Activated CD4-positive, alpha-beta T cell treated with anti-CD3 and anti-CD28 coated beads for 1 hour (primary cell): ENCODE measurements around the gene ADAT3.

Experiments
- DNase-seq: peaks from one replicate; pipeline ENCODE4 v3.0.0-alpha.2; 2020

The ADAT3 gene

GRCh38 chr19:1943661-1944087 is 38.5 kb downstream of the ADAT3 start:
- no peak for DNase-seq

GRCh38 chr19:1944088-1944915 is 39.1 kb downstream of the ADAT3 start:
- DNase-seq, result no peak

- DNase-seq, result no peak
Measured at GRCh38 chr19:1944916-1945561, 39.8 kb downstream of the ADAT3 start.

GRCh38 chr19:1945899-1946298 is 40.7 kb downstream of the ADAT3 start:
- DNase-seq, result no peak

- no peak for DNase-seq
Measured at GRCh38 chr19:1947651-1948209, 42.5 kb downstream of the ADAT3 start.

GRCh38 chr19:1949304-1950101 is 44.3 kb downstream of the ADAT3 start:
- DNase-seq, result no peak

GRCh38 chr19:1950640-1951039 is 45.4 kb downstream of the ADAT3 start:
- DNase-seq, result no peak

GRCh38 chr19:1952635-1953034 is 47.4 kb downstream of the ADAT3 start:
- DNase-seq, result no peak

GRCh38 chr19:1953037-1953436 is 47.8 kb downstream of the ADAT3 start:
- no peak for DNase-seq

GRCh38 chr19:1953441-1954094 is 48.4 kb downstream of the ADAT3 start:
- no peak for DNase-seq

GRCh38 chr19:1954532-1954933 is 49.3 kb downstream of the ADAT3 start:
- no peak for DNase-seq

- DNase-seq, result no peak
Measured at GRCh38 chr19:1955171-1956121, 50.2 kb downstream of the ADAT3 start.

GRCh38 chr19:1956122-1956494 is 50.9 kb downstream of the ADAT3 start:
- DNase-seq, result no peak

- no peak for DNase-seq
Measured at GRCh38 chr19:1956868-1957492, 51.8 kb downstream of the ADAT3 start.

- no peak for DNase-seq
Measured at GRCh38 chr19:1957562-1958248, 52.5 kb downstream of the ADAT3 start.

- no peak for DNase-seq
Measured at GRCh38 chr19:1959928-1960589, 54.9 kb downstream of the ADAT3 start.

GRCh38 chr19:1961000-1961883 is 56.0 kb downstream of the ADAT3 start:
- DNase-seq, result no peak

- no peak for DNase-seq
Measured at GRCh38 chr19:1962674-1963073, 57.5 kb downstream of the ADAT3 start.
